BLaER1 (cell line): ENCODE data around the gene TNFRSF11A.

ENCODE experiments used
- H3K27ac ChIP-seq: shearing (Covaris generic); formaldehyde crosslinking; 2 replicates; pipeline ENCODE4 v1.8.1; 2022
- H3K27me3 ChIP-seq: shearing (Covaris generic); formaldehyde crosslinking; 2 replicates; pipeline ENCODE4 v1.8.1; 2022
- H3K36me3 ChIP-seq: shearing (Covaris generic); formaldehyde crosslinking; 2 replicates; pipeline ENCODE4 v1.8.1; 2022
- H3K4me1 ChIP-seq: shearing (Covaris generic); formaldehyde crosslinking; 2 replicates; pipeline ENCODE4 v1.8.1; 2022
- H3K4me2 ChIP-seq: shearing (Covaris generic); formaldehyde crosslinking; 2 replicates; pipeline ENCODE4 v1.8.1; 2022
- H3K4me3 ChIP-seq: shearing (Covaris generic); formaldehyde crosslinking; 2 replicates; pipeline ENCODE4 v1.8.1; 2022
- H3K9ac ChIP-seq: shearing (Covaris generic); formaldehyde crosslinking; 2 replicates; pipeline ENCODE4 v1.8.1; 2022
- H3K9me3 ChIP-seq: shearing (Covaris generic); formaldehyde crosslinking; 2 replicates; pipeline ENCODE4 v1.8.1; 2022
- H4K20me1 ChIP-seq: shearing (Covaris generic); formaldehyde crosslinking; 2 replicates; pipeline ENCODE4 v1.8.1; 2022
- Cebpa-rat ChIP-seq: shearing (Covaris generic); IDR thresholded peaks from 2 replicates; pipeline ENCODE4 v1.8.1; 2022

Gene TNFRSF11A

DNA sequence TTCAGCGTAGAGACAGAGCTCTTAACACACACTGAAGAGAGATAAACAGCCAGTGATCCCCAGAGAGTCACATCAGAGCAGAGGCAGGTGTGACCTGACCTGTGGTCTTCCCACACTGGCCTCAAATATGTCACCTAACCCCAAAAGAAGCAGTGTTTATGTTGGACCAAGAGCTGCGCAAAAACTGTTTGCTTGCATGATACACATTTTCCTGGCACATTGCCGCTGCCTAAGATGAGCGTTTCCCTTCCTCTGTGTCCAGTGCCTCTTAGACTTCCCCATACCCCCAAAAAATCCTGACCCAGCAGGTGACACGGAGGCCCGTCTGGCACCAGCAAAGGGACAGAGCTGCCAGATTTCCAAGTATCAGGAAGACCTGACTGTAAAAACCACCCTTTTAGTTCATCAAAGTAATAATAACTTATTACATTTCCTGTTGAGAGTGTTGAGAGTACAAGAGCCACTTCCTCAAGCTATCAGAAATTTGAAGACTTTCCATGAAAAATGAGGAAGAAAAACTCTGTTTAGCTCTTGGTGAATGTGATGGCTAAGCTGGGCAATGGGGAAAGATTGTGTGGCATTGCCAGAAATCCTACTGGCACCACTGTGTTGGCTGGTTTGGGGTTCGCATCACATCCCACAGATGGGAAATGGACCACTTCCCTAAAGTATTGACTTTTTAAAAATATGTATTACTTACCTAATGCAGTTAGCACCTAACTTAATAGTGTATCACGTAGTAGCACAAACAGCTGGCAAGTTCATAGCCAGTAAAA lies 6.7 kb downstream of the TNFRSF11A start:
- Histone ChIP-seq H3K9me3 (no peaks in the 10 kb centered on the region), H3K9ac (no peak overlapping the region), H3K4me1 (peaks cover 30% of the 10 kb centered on the region), H3K4me3 (no peak overlapping the region), H3K27ac (no peak overlapping the region), H3K36me3 (no peaks in the 10 kb centered on the region), H3K4me2 (peak overlapping the region; percentile 46), H4K20me1 (no peaks in the 10 kb centered on the region), H3K27me3 (peaks cover 16% of the 10 kb centered on the region)
- TF ChIP-seq Cebpa-rat: no peak

DNA sequence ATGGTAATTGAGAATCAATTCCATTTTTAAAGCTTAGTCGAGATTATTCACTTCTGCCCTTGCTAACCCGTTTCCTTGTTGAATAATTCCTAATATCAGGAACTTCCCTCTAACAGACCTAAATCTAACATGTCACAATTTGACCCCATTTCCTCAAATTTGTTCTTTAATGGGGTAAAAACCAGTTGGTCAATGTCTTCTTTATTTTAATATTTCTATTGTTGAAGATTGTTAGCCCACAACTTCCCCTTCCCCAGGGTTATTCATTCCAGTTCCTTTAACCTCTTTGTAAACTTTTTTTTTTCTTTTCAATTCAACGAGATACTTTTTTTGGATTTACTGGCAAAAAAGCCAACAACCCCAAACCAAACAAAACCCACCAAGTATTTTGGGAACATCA lies 7.3 kb downstream of the TNFRSF11A start:
- Histone ChIP-seq H4K20me1 (no peaks in the 10 kb centered on the region), H3K9me3 (no peaks in the 10 kb centered on the region), H3K9ac (no peak overlapping the region), H3K36me3 (no peaks in the 10 kb centered on the region), H3K4me3 (no peak overlapping the region), H3K27me3 (peaks cover 10% of the 10 kb centered on the region), H3K4me1 (peaks cover 30% of the 10 kb centered on the region), H3K27ac (no peak overlapping the region), H3K4me2 (peak overlapping the region; percentile 46; the same call in 1 of the 2 replicates)
- TF ChIP-seq Cebpa-rat: no peak

DNA sequence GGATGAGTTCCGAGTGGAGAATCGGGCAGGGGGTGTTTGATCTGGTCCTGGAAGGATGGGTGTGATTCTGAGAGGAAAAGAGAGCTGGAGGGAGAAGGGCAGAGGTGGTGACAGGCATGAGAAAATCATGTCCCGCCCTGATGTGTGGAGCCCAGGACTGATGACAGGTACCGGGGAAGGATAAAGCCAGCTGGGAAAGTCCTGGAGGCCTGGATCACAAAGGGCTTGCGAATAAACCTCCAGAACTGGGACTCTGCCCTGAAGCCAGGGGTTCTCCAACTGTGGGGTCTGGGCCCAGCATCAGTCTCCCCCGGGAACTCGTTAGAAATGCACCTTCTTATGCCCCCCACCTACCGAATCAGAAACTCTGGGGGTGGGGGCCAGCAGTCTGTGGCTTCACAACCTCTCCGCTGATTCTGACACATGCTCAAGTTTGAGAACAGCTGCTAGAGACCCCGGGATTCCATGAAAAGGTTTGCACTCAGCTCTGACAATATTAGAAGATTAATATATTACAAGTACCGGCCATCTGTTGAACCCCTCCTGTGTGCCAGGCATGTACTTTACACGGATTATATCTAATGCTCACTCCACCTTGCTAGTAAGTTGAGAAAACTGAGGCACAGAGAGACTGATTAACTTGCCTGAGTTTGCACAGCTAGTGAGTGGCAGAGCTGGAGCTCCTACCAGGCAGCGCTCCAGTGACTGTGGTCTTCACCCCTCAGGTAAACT lies 8.0 kb downstream of the TNFRSF11A start:
- Histone ChIP-seq H3K27me3 (peaks cover 3% of the 10 kb centered on the region; the same call in 1 of the 2 replicates), H3K4me2 (peak overlapping the region; percentile 46; the same call in 1 of the 2 replicates), H3K4me3 (no peak overlapping the region), H3K9ac (no peak overlapping the region), H3K4me1 (peaks cover 30% of the 10 kb centered on the region), H3K9me3 (no peaks in the 10 kb centered on the region), H3K27ac (no peak overlapping the region), H3K36me3 (no peaks in the 10 kb centered on the region), H4K20me1 (no peaks in the 10 kb centered on the region)
- no peak for TF ChIP-seq Cebpa-rat

DNA sequence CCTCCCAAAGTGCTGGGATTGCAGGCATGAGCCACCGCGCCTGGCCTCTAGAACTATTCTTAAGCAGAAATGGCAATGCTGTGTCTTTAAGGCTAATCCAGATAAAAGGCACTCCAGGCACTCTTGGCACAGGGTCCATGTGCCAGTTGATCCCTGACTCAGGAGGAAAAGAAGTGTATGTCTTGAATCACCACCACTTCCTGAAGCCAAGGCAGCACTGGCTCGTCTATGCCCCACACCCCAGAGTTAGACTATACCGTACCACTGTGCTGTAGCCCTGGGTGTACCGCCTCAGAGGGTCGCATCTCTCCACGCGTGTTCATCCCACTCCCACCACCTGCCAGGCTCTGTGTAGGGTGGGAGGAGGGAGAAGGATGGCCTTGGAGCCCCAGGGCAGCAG lies 9.0 kb downstream of the TNFRSF11A start:
- no peak overlapping the region for H3K4me2 ChIP-seq
- no peak overlapping the region for H3K27ac ChIP-seq
- H3K9ac ChIP-seq: no peak overlapping the region
- H4K20me1 ChIP-seq: no peaks in the 10 kb centered on the region
- no peaks in the 10 kb centered on the region for H3K27me3 ChIP-seq
- H3K4me1 ChIP-seq: peaks cover 30% of the 10 kb centered on the region
- no peak overlapping the region for H3K4me3 ChIP-seq
- H3K9me3 ChIP-seq: no peaks in the 10 kb centered on the region
- TF ChIP-seq Cebpa-rat: no peak
- no peaks in the 10 kb centered on the region for H3K36me3 ChIP-seq

DNA sequence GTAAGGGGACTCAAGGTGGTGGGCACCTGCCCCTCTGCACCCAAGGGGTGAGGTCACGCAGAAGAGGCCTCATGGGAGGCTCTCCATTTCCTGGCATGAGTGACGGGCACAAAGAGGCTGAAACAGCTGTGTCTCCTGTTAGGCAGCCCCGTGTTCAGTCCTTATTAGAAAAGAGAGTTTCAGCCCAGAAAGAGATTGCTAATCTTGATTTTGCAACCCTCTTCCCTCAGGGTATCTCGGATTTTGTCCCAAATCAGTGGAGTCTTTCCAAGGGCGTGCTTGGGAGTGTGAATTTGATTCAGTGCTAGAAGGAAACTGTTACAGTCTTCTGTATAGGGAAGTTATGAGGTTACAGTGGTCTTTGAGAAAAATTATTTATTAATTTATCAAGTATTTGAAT lies 10.4 kb downstream of the TNFRSF11A start:
- no peak for TF ChIP-seq Cebpa-rat
- Histone ChIP-seq H3K9ac (no peak overlapping the region), H3K4me2 (peak overlapping the region; percentile 41), H4K20me1 (no peaks in the 10 kb centered on the region), H3K9me3 (no peaks in the 10 kb centered on the region), H3K36me3 (no peaks in the 10 kb centered on the region), H3K27ac (no peak overlapping the region), H3K4me1 (peaks cover 30% of the 10 kb centered on the region), H3K27me3 (no peaks in the 10 kb centered on the region), H3K4me3 (no peak overlapping the region)

DNA sequence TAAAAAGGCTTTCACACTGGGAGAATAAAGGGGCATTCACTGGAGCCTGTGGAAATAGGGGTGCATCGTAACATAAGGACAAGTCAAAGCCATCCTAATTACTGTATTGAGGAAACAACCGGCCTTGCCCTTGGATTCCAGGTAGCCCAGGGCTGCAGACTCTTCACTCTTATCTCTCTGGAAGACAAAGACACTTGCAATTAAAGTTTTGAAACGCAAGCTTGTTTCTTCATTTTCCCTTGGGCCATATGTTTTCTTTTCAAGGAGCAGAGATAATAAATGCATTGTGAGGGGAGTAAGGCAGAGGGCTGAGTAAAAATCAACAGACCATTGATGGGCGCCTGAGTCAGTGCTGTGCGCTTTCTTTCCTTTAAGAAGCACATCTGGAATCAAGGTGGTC lies 11.5 kb downstream of the TNFRSF11A start:
- Histone ChIP-seq H3K36me3 (no peaks in the 10 kb centered on the region), H4K20me1 (no peaks in the 10 kb centered on the region), H3K27ac (no peak overlapping the region), H3K4me3 (no peak overlapping the region), H3K4me2 (no peak overlapping the region), H3K4me1 (peaks cover 25% of the 10 kb centered on the region), H3K9ac (no peak overlapping the region), H3K27me3 (no peaks in the 10 kb centered on the region), H3K9me3 (no peaks in the 10 kb centered on the region)
- no peak for TF ChIP-seq Cebpa-rat

DNA sequence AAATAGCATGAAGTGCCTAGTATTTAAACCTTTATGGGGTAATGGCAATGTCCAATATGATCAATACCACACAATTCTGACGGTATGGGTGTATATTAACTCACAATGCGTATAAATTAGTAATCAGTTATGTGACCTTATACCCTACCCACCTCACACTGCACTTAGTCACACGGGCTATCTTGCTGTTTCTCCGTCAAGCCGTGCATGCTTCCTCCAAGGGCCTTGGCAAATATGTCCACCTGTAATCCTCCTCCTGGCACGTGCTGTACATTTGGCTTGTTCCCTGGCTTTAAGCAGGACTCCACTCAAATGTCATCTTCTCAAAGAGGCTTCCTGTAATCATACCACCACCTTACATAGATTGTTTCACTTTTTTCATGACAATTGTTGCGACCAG lies 12.2 kb downstream of the TNFRSF11A start:
- Histone ChIP-seq H3K9ac (no peak overlapping the region), H3K4me2 (no peak overlapping the region), H3K4me1 (peaks cover 18% of the 10 kb centered on the region), H3K9me3 (no peaks in the 10 kb centered on the region), H4K20me1 (no peaks in the 10 kb centered on the region), H3K36me3 (no peaks in the 10 kb centered on the region), H3K27ac (no peak overlapping the region), H3K27me3 (no peaks in the 10 kb centered on the region), H3K4me3 (no peak overlapping the region)
- no peak for TF ChIP-seq Cebpa-rat

DNA sequence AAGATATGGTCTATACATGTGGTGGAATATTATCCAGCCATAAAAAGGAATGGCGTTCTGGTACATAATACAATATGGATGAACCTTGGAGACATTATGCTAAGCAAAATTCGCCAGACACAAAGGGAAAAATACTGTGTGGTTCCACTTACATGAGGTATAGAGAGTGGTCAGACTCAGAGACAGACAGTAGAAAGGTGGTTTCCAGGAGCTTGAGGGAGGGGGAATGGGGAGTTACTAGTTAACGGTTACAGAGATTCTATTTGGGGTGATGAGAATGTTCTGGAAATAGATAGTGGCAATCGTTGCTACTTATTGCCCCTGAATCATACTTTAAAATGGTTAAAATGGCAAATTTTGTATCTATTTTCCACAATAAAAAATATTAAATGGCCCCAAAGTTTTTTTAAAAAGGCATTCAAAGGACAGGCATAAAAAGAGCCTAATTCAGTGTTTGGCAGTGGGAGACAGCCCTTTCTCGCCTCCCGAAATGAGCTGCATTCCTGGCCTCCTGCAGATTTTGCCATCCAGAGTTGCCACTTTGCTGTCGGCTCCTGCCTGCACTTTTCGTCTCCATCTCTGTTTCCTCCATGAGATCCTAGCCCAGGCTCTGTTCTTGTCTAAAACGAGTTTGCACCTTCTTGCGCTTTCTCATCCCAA lies 13.5 kb downstream of the TNFRSF11A start:
- TF ChIP-seq Cebpa-rat: no peak
- no peaks in the 10 kb centered on the region for H4K20me1 ChIP-seq
- H3K9ac ChIP-seq: no peak overlapping the region
- no peak overlapping the region for H3K4me2 ChIP-seq
- no peak overlapping the region for H3K4me3 ChIP-seq
- H3K36me3 ChIP-seq: no peaks in the 10 kb centered on the region
- no peak overlapping the region for H3K27ac ChIP-seq
- H3K4me1 ChIP-seq: peaks cover 10% of the 10 kb centered on the region
- no peaks in the 10 kb centered on the region for H3K9me3 ChIP-seq
- no peaks in the 10 kb centered on the region for H3K27me3 ChIP-seq

DNA sequence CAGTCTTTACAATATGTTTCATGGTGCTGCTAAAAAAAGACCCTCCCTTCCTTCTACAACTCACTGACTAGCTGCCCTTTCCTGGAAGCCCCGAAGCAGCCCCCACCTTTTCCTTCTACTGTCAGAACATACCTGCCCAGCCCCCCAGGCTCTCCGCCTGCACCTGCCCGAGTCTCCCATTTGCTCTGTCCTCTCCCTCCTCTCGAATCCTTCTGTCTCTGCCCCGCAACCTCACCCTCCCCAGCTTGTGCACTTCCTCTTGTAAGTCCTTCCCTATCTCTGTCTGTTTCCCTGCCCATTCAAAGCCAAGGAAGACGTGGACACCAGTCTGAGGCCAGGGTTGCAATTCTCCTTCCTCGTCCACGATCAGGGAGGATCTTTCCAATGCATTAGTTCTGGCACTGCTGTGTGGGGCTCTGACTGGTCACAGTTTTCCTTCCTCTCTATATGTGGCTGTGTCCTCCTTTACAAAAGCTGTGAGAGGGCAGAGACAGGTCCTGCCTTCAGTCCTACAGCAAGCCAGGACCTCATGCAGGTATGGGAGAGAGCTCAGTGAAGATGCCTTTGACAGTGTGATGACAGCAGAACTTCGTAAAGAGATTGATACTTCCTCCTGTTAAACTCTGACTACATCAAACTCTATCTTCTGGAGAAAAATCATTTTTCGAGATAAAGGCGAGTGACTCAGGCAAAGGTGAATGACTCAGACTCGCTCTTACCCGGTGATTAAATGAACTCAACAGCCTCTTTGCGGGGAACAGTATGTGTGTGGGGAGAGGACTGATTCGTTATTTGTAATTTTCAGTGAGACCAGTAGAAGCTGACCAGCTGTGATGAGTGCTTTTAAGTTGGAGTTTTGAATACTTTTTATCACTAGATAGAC lies 14.2 kb downstream of the TNFRSF11A start:
- Histone ChIP-seq H3K27me3 (no peaks in the 10 kb centered on the region), H4K20me1 (no peaks in the 10 kb centered on the region), H3K27ac (no peak overlapping the region), H3K4me3 (no peak overlapping the region), H3K4me1 (peaks cover 10% of the 10 kb centered on the region), H3K36me3 (no peaks in the 10 kb centered on the region), H3K9me3 (no peaks in the 10 kb centered on the region), H3K9ac (no peak overlapping the region), H3K4me2 (no peak overlapping the region)
- no peak for TF ChIP-seq Cebpa-rat
